Ovary (tissue), 9 donors: Measurements from ENCODE around the gene LRRC3. TPM values are rescaled to one million over a fixed set of nuclear protein-coding genes. Genes with fewer than 3 reads are reported as not detected.

Experiments used
- DNase-seq, 5 donors: peaks; one replicate each; pipeline ENCODE4 v3.0.0-alpha.2; 2019 to 2020
- H3K27ac ChIP-seq, 2 donors: fragments of 200-600 bp; one replicate each; pipeline versions ENCODE4 v1.5.1 to v1.8.0; 2019 to 2022
- H3K27me3 ChIP-seq: fragments of 200-600 bp; one replicate; pipeline ENCODE4 v1.8.0; 2022
- H3K36me3 ChIP-seq: fragments of 200-600 bp; sonication (generic); one replicate; pipeline ENCODE4 v1.5.1; 2019
- H3K4me1 ChIP-seq: one replicate; pipeline ENCODE4 v1.8.1; 2013; ENCODE audit warnings: mild to moderate bottlenecking, moderate library complexity; ENCODE audit not compliant: insufficient read depth
- H3K4me3 ChIP-seq: fragments of 200-600 bp; sonication (generic); one replicate; pipeline ENCODE4 v1.5.1; 2017
- H3K9me3 ChIP-seq, 2 donors: fragments of 200-600 bp in 1 of 2; sonication (generic) in 1 of 2; one replicate each; pipeline versions ENCODE4 v1.5.1 to v1.8.1; 2013 to 2019; ENCODE audit warnings: mild to moderate bottlenecking in 1 of 2, moderate library complexity in 1 of 2
- EP300 ChIP-seq: sonication (generic); formaldehyde crosslinking; IDR thresholded peaks from one replicate; pipeline ENCODE4 v1.6.1; 2017; ENCODE audit warnings: antibody characterized with exemption
- POLR2A ChIP-seq: fragments of 450-650 bp; IDR thresholded peaks from one replicate; pipeline ENCODE4 v1.6.1; 2017; ENCODE audit warnings: antibody characterized with exemption, mild to moderate bottlenecking, moderate library complexity
- WGBS, 3 donors: extraction: QIAGEN DNeasy Blood & Tissue Kit in 1 of 3; methylation state at CpG; one replicate each; pipeline versions ENCODE4 v1.1.5 to v1.1.7; 2013 to 2017; 5-methylcytosine and 5-hydroxymethylcytosine counted together
- intact Hi-C, 4 donors: fragments of 100-400 bp; cut with DNase I; formaldehyde crosslinking; loops; one replicate each; pipeline versions ENCODE4 v1.11.0 to v1.15.1; 2022 to 2023
- polyA plus RNA-seq, 2 donors: library from polyadenylated mRNA; stranded (reverse); fragments of 200-250 nt in 1 of 2; fragments of 350-450 nt in 1 of 2; fragmentation: Illumina TruSeq in 1 of 2; extraction: RNeasy Lipid Tissue Mini Kit (QIAGEN cat#74804) in 1 of 2; gene quantifications; one replicate each; pipeline ENCODE4 v1.2.3, GENCODE V29; 2013 to 2014
- total RNA-seq, 7 donors: library from RNA; depleted of rRNA in 2 of 7; stranded (reverse); fragments of >200 nt in 2 of 7; fragmentation: NEBNext Ultra II Directional in 3 of 7; extraction: Animal tissue kit (Norgen Biotek cat#: 25700) in 3 of 7; gene quantifications; one replicate each; pipeline versions ENCODE4 v1.1.0 to v1.2.4, GENCODE V29; 2016 to 2023
- TF ChIP-seq, protein P1 (sequence below), 3 donors: fragments of 450-650 bp in 2 of 3; fragments of 200-600 bp in 1 of 3; IDR thresholded peaks; one replicate each; pipeline versions ENCODE4 v1.5.1 to v1.8.0; 2016 to 2022; ENCODE audit warnings: antibody characterized with exemption in 3 of 3, mild to moderate bottlenecking in 1 of 3
- donor health status: DM: no; HTN: no; CAD: no; lungs with moderate emphysema.
- donor health status: DM: no; HTN: no; CAD: no.
- donor health status: Bipolar disorder and iron deficiency.
- donor health status: DM: yes; HTN: yes; CAD: no.
- donor health status: DM: no; HTN: no; CAD: no.
- donor health status: DM: yes; HTN: yes; CAD: no.

LRRC3 gene
- total and polyA plus RNA-seq, 9 donors: 2.4 to 6.8 (median 3.9) TPM

DNA sequence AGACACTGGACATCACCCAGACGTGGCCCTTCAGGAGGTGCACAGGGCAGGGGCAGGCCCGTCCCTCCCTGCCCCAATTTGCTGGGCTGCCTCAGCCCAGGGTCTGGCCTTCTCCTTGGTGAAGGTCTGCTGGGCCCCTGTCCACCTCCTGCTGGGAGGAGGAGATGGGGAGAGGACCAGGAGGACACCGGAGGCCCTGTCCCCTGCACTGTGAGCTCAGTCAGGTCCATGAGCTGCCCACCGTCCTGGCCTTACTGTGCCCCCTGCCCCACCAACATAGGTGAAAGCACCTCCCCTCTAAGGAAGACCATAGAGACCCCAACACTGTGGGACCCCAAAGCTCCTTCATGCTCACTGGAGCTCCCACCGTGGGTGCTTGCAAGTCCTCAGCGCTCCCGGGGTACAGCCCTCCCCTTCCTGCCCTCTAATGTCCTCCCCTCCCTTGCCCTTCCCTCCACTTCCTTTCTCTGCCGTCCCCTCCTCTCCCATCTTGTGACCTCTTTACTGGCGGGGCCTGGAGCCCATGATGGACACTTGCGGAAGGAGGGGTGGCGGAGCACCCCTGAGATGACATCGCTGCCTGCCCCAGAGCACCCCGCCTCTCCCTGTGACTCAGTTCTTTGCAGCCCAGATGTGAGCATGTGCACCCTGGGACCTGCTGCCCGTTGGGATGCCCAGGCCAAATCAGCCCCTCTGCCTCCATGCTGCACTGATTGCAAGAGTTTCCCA, 4.6 kb downstream of the LRRC3 start:
- DNase-seq: no peak
- TF ChIP-seq, protein P1, sequence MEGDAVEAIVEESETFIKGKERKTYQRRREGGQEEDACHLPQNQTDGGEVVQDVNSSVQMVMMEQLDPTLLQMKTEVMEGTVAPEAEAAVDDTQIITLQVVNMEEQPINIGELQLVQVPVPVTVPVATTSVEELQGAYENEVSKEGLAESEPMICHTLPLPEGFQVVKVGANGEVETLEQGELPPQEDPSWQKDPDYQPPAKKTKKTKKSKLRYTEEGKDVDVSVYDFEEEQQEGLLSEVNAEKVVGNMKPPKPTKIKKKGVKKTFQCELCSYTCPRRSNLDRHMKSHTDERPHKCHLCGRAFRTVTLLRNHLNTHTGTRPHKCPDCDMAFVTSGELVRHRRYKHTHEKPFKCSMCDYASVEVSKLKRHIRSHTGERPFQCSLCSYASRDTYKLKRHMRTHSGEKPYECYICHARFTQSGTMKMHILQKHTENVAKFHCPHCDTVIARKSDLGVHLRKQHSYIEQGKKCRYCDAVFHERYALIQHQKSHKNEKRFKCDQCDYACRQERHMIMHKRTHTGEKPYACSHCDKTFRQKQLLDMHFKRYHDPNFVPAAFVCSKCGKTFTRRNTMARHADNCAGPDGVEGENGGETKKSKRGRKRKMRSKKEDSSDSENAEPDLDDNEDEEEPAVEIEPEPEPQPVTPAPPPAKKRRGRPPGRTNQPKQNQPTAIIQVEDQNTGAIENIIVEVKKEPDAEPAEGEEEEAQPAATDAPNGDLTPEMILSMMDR (IDR thresholded peaks at IDR 0.05): no peak
- TF ChIP-seq POLR2A (no peak), EP300 (no peak)
- intact Hi-C loops: loop anchor here in 1 of 4 donors (10.0 kb wide), 1 partner anchor 105 kb away; the partner anchor contains the start of gene TRPM2

DNA sequence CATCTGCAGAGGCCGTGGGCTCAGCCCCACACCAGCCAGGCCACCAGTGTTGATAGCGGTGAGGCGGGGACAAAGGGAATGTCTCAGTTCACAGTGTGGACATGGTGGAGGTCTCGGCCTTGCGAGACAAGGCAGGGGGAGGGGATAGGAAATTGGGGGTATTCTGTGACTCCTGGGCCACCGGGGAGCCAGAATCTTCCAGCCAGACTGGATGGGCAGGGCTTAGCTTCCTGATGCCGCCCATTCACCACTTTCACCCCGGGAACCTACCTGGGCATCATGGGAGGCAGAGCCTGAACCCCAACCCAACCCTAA, 5.1 kb downstream of the LRRC3 start:
- WGBS, 3 donors: 96 to 97% (median 96%) methylated on average over 8 of the region's 8 CpGs
- no peak overlapping the region for H3K4me3 ChIP-seq
- H3K4me1 ChIP-seq: peaks cover 10% of the 10 kb centered on the region
- DNase-seq: no peak
- H3K27ac ChIP-seq: no peak overlapping the region
- no peaks in the 10 kb centered on the region for H3K9me3 ChIP-seq
- intact Hi-C loops: loop anchor here in 1 of 4 donors (10.0 kb wide), 1 partner anchor 106 kb away; the partner anchor contains the start of gene TRPM2
- TF ChIP-seq POLR2A: no peak
- no peak for TF ChIP-seq EP300
- TF ChIP-seq, protein P1 (IDR thresholded peaks at IDR 0.05): no peak
- no peaks in the 10 kb centered on the region for H3K27me3 ChIP-seq
- no peaks in the 10 kb centered on the region for H3K36me3 ChIP-seq

More for the DNA sequence above, 4.6 kb downstream of the LRRC3 start:
- WGBS, 3 donors: 86 to 87% (median 87%) methylated on average over 14 of the region's 14 CpGs
- Histone ChIP-seq H3K4me1 (peaks cover 10% of the 10 kb centered on the region), H3K4me3 (no peak overlapping the region), H3K9me3 (no peaks in the 10 kb centered on the region), H3K27ac (no peak overlapping the region), H3K27me3 (no peaks in the 10 kb centered on the region), H3K36me3 (no peaks in the 10 kb centered on the region)

- no peak overlapping the region for H3K4me3 ChIP-seq
- no peak for TF ChIP-seq POLR2A
- TF ChIP-seq EP300: no peak
- TF ChIP-seq, protein P1 (IDR thresholded peaks at IDR 0.05): no peak
- no peaks in the 10 kb centered on the region for H3K27me3 ChIP-seq
- H3K27ac ChIP-seq: no peak overlapping the region
- no peaks in the 10 kb centered on the region for H3K36me3 ChIP-seq
- H3K4me1 ChIP-seq: peaks cover 9% of the 10 kb centered on the region
- WGBS, 3 donors: 93 to 94% (median 93%) methylated on average over 8 of the region's 8 CpGs
- peak in 1 of 5 donors; percentile 11 for DNase-seq
- intact Hi-C loops: loop anchor here in 1 of 4 donors (10.0 kb wide), 1 partner anchor 106 kb away; the partner anchor contains the start of gene TRPM2
- H3K9me3 ChIP-seq: no peaks in the 10 kb centered on the region
Measured at GRCh38 chr21:44461005-44461404, 5.7 kb downstream of the LRRC3 start.

DNA sequence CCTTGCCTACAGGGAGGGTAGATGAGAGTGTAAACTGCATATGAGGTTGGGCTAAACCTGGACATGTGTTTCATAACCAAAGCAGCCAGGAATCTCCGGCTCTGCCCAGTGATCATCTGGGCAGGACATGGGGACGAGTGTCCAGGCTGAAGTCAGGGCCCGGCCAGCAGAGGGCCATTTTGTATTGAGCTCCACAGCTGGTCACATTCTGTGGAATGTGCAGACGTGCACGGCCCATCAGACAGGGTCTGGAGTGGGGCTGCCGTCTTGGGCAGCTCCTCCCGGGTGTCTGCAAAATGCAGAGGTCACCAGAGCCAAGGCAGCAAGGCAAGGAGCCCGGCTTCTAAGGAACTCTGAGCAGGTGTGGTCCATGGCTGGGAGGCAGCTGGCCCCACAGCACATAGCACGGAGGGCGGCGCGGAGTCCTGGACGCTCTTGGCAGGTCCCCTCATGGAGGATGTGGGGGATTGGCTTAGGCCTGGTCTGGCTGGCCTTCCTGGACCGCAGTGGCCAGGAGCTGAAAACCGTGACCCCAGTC, 6.2 kb downstream of the LRRC3 start:
- DNase-seq: peak in 1 of 5 donors; percentile 8
- Histone ChIP-seq H3K4me3 (no peak overlapping the region), H3K27me3 (no peaks in the 10 kb centered on the region), H3K27ac (no peak overlapping the region), H3K9me3 (no peaks in the 10 kb centered on the region), H3K36me3 (no peaks in the 10 kb centered on the region), H3K4me1 (peaks cover 5% of the 10 kb centered on the region)
- WGBS, 3 donors: 56 to 58% (median 58%) methylated on average over 14 to 15 of the region's 15 CpGs
- no peak for TF ChIP-seq EP300
- intact Hi-C loops: loop anchor here in 1 of 4 donors (10.0 kb wide), 1 partner anchor 107 kb away; the partner anchor contains the start of gene TRPM2
